ENCODE results near the gene TRIM26. TPM values are rescaled to one million over a fixed set of nuclear protein-coding genes. Genes with fewer than 3 reads are reported as not detected.
"Not testable (repeated sequence)": the region's sequence is repeated elsewhere in the genome, so short reads cannot be mapped to it uniquely, and the experiment has no call there.

The TRIM26 gene
- total and polyA plus RNA-seq, 2 experiments from 2014 or later = 11.0 to 38.0 TPM

- Histone ChIP-seq H3K4me2 (peak overlapping the region; percentile 81), H2AFZ (peak overlapping the region; percentile 90), H3K36me3 (ENCODE audit: insufficient read depth) (no peaks in the 10 kb centered on the region), H3K4me1 (ENCODE audit: insufficient read depth) (no peaks in the 10 kb centered on the region; the same call in 1 of the 2 replicates), H3K27me3 (ENCODE audit: insufficient read depth) (peaks cover 16% of the 10 kb centered on the region), H3K4me3 (peak overlapping the region; percentile 82), H3K27ac (ENCODE audit: low read depth) (no peak overlapping the region; the same call in 1 of the 2 replicates), H4K20me1 (replicated peaks; ENCODE audit: insufficient read depth) (no peaks in the 10 kb centered on the region), H3K79me2 (replicated peaks; ENCODE audit: insufficient read depth) (no peaks in the 10 kb centered on the region), H3F3A (replicated peaks; ENCODE audit: low read depth) (no peaks in the 10 kb centered on the region), H3K9me2 (ENCODE audit: insufficient read depth) (peaks cover 4% of the 10 kb centered on the region; the same call in 1 of the 2 replicates)
- ATAC-seq = peak; percentile 94
- Mint-ChIP-seq H3K4me1 (peaks cover 12% of the 10 kb centered on the region), H3K4me3 (peak overlapping the region; percentile 80), H3K9me3 (peaks cover 3% of the 10 kb centered on the region; the same call in 2 of the 3 replicates), H3K27me3 (ENCODE audit: insufficient read depth, low read depth, poor library complexity) (peaks cover 27% of the 10 kb centered on the region), H3K27ac (no peak overlapping the region), H3K36me3 (ENCODE audit: low read depth) (peaks cover 11% of the 10 kb centered on the region)
- TF ChIP-seq CREB1 (CRISPR knock-in tag; IDR thresholded peaks at IDR 0.05; ENCODE audit: low read depth) = peak; percentile 87
- TF ChIP-seq ZNF331 (CRISPR knock-in tag; IDR thresholded peaks at IDR 0.05; ENCODE audit: low read depth) = no peak
- TF ChIP-seq NANOG (IDR thresholded peaks at IDR 0.05; ENCODE audit: borderline replicate concordance) = no peak
- no peak for TF ChIP-seq ZNF114 (CRISPR knock-in tag; IDR thresholded peaks at IDR 0.05)
- TF ChIP-seq POLR2AphosphoS5 (IDR thresholded peaks at IDR 0.05; ENCODE audit: low read depth) = peak; percentile 73
- peak; percentile 96 for DNase-seq (ENCODE audit: low spot score)
Measured at GRCh38 chr6:30259140-30260035, 46.2 kb upstream of the TRIM26 start.

- H3K9me2 ChIP-seq (ENCODE audit: insufficient read depth) = peaks cover 9% of the 10 kb centered on the region; the same call in 1 of the 2 replicates
- Mint-ChIP-seq H3K4me3 (no peak overlapping the region; the same call in 2 of the 3 replicates), H3K27me3 (ENCODE audit: insufficient read depth, low read depth, poor library complexity) (peaks cover 27% of the 10 kb centered on the region), H3K9me3 (peaks cover 3% of the 10 kb centered on the region; the same call in 2 of the 3 replicates), H3K27ac (no peak overlapping the region), H3K36me3 (ENCODE audit: low read depth) (peaks cover 6% of the 10 kb centered on the region), H3K4me1 (peaks cover 12% of the 10 kb centered on the region)
- H3K4me1 ChIP-seq (ENCODE audit: insufficient read depth) = no peaks in the 10 kb centered on the region; the same call in 1 of the 2 replicates
- no peak overlapping the region for H3K4me3 ChIP-seq
- H3K36me3 ChIP-seq (ENCODE audit: insufficient read depth) = no peaks in the 10 kb centered on the region
- DNase-seq (ENCODE audit: low spot score) = peak; percentile 7
- TF ChIP-seq EZH2phosphoT487 (IDR thresholded peaks at IDR 0.05; ENCODE audit: unreplicated experiment) (no peak), POLR2AphosphoS5 (IDR thresholded peaks at IDR 0.05; ENCODE audit: low read depth) (no peak), EZH2 (IDR thresholded peaks at IDR 0.05; ENCODE audit: low read depth, unreplicated experiment) (no peak), ETS1 (IDR thresholded peaks at IDR 0.05) (no peak), STAT1 (IDR thresholded peaks at IDR 0.05; ENCODE audit: unreplicated experiment) (no peak), JUNB (IDR thresholded peaks at IDR 0.05; ENCODE audit: unreplicated experiment) (no peak), REST (IDR thresholded peaks at IDR 0.05; ENCODE audit: unreplicated experiment) (no peak), CREB1 (CRISPR knock-in tag; IDR thresholded peaks at IDR 0.05; ENCODE audit: low read depth) (no peak), ZNF331 (CRISPR knock-in tag; IDR thresholded peaks at IDR 0.05; ENCODE audit: low read depth) (no peak), CTCF (conservative IDR thresholded peaks at IDR 0.05; ENCODE audit: low read depth in 2 of 2) (no peak)
- peaks cover 16% of the 10 kb centered on the region for H3K27me3 ChIP-seq (ENCODE audit: insufficient read depth)
- ATAC-seq = no peak
- no peaks in the 10 kb centered on the region for H3K79me2 ChIP-seq (replicated peaks; ENCODE audit: insufficient read depth)
- no peak overlapping the region for H3K27ac ChIP-seq (ENCODE audit: low read depth)
- no peaks in the 10 kb centered on the region for H4K20me1 ChIP-seq (replicated peaks; ENCODE audit: insufficient read depth)
- H3K4me2 ChIP-seq = peak overlapping the region; percentile 81; the same call in 1 of the 2 replicates
- H2AFZ ChIP-seq = no peak overlapping the region
- H3F3A ChIP-seq (replicated peaks; ENCODE audit: low read depth) = no peaks in the 10 kb centered on the region
Measured at GRCh38 chr6:30258204-30258603, 45.0 kb upstream of the TRIM26 start.

- not testable (repeated sequence) for H3K27ac ChIP-seq (ENCODE audit: low read depth); H3K9me3 Mint-ChIP-seq; H3K27me3 Mint-ChIP-seq (ENCODE audit: insufficient read depth, low read depth, poor library complexity); H3K9me2 ChIP-seq (ENCODE audit: insufficient read depth); H3K36me3 Mint-ChIP-seq (ENCODE audit: low read depth); H4K20me1 ChIP-seq (replicated peaks; ENCODE audit: insufficient read depth); H3K36me3 ChIP-seq (ENCODE audit: insufficient read depth); H2AFZ ChIP-seq; H3K27me3 ChIP-seq (ENCODE audit: insufficient read depth); H3K4me3 Mint-ChIP-seq; H3F3A ChIP-seq (replicated peaks; ENCODE audit: low read depth); H3K4me1 ChIP-seq (ENCODE audit: insufficient read depth); H3K4me2 ChIP-seq; H3K4me3 ChIP-seq; H3K4me1 Mint-ChIP-seq; H3K79me2 ChIP-seq (replicated peaks; ENCODE audit: insufficient read depth); DNase-seq (ENCODE audit: low spot score); ATAC-seq; H3K27ac Mint-ChIP-seq
Measured at GRCh38 chr6:30252417-30252816, 39.2 kb upstream of the TRIM26 start.

Data from GM23338 (cell line).